Measurements from ENCODE around the gene NAAA. TPM values are rescaled to one million over a fixed set of nuclear protein-coding genes. Genes with fewer than 3 reads are reported as not detected.
"Not testable (repeated sequence)": the region's sequence is repeated elsewhere in the genome, so short reads cannot be mapped to it uniquely, and the experiment has no call there.

The NAAA gene
- total and polyA plus RNA-seq, 4 experiments from 2014 or later = 86.1 to 141 (median 104) TPM

DNA sequence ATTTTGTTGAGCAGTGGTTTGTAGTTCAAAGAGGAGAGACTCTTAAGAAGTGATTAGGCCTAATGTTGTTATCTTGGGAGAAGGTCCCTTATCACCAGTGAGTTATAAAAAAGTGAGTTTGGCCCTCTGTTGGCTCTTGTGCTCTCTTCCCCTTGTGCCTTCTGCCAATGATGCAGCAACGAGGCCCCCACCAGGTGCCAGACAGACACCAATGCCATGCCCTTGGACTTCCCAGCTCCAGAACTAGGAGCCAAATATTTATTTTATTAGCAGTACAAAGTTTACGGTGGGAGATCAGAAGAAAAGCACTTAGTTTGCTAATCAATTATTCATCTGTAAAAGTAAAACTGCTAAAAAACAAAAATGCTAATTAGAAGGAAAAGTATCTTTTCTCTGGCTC lies 22.7 kb upstream of the NAAA start:
- Mint-ChIP-seq H3K4me1 (no peaks in the 10 kb centered on the region), H3K9me3 (peaks cover 0 to 8% (median 3%) of the 10 kb centered on the region in 8 donors), H3K27me3 (no peaks in the 10 kb centered on the region), H3K36me3 (peaks cover 91% of the 10 kb centered on the region in 2 donors), H3K4me3 (no peak overlapping the region), H3K27ac (no peak overlapping the region)
- Histone ChIP-seq H3K36me3 (ENCODE audit: insufficient read depth, low read length) (peaks cover 70% of the 10 kb centered on the region), H3K4me1 (ENCODE audit: insufficient read depth, low read length) (no peaks in the 10 kb centered on the region), H3K4me3 (ENCODE audit: low read length in 2 of 2) (no peak overlapping the region), H3K9me3 (ENCODE audit: control insufficient read depth in 1 of 2, low read length in 2 of 2) (no peaks in the 10 kb centered on the region), H3K27me3 (ENCODE audit: insufficient read depth, low read length) (no peaks in the 10 kb centered on the region), H3K27ac (ENCODE audit: low read depth, low read length) (no peak overlapping the region)
- ChIA-PET POLR2A (ENCODE audit: partially characterized antibody) (no interaction called here), CTCF (ENCODE audit: partially characterized antibody) (no interaction called here)
- intact Hi-C loops (cut with micrococcal nuclease) = no loop called here
- no peak for DNase-seq

DNA sequence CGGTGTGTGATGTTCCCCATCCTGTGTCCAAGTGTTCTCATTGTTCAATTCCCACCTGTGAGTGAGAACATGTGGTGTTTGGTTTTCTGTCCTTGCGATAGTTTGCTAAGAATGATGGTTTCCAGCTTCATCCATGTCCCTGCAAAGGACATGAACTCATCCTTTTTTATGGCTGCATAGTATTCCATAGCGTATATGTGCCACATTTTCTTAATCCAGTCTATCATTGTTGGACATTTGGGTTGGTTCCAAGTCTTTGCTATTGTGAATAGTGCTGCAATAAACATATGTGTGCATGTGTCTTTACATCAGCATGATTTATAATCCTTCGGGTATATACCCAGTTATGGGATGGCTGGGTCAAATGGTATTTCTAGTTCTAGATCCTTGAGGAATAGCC lies 21.3 kb upstream of the NAAA start:
- DNase-seq; H3K4me3 ChIP-seq (ENCODE audit: low read length in 2 of 2); CTCF ChIA-PET (ENCODE audit: partially characterized antibody); H3K27ac ChIP-seq (ENCODE audit: low read depth, low read length); H3K4me1 Mint-ChIP-seq; H3K27ac Mint-ChIP-seq; H3K4me3 Mint-ChIP-seq; H3K27me3 Mint-ChIP-seq; H3K4me1 ChIP-seq (ENCODE audit: insufficient read depth, low read length); H3K27me3 ChIP-seq (ENCODE audit: insufficient read depth, low read length); H3K9me3 ChIP-seq (ENCODE audit: control insufficient read depth in 1 of 2, low read length in 2 of 2); H3K9me3 Mint-ChIP-seq; intact Hi-C loops (cut with micrococcal nuclease): not testable (repeated sequence)
- H3K36me3 Mint-ChIP-seq = peaks cover 89 to 91% of the 10 kb centered on the region in 2 donors
- POLR2A ChIA-PET (ENCODE audit: partially characterized antibody) = interaction anchor here (1.1 kb wide), 1 partner anchor 22 kb away, joined by 3 read pairs; no protein-coding TSS in a partner anchor
- peaks cover 70% of the 10 kb centered on the region for H3K36me3 ChIP-seq (ENCODE audit: insufficient read depth, low read length)

DNA sequence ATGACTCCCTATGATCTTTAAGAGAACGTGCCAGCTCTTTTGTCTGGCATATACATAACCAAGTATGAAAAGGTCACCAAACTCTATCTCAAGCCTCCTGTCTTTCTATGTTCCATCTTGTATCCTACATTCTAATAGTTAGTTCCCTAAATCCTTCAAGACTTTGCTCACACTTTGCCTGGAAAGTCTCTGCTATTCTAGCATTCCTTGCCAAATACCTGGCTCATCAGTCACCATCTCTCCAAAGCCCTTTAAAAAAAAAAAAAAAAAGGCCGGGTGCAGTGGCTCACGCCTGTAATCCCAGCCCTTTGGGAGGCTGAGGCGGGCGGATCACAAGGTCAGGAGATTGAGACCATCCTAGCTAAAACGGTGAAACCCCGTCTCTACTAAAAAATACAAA lies 17.7 kb upstream of the NAAA start:
- H3K9me3 ChIP-seq (ENCODE audit: control insufficient read depth in 1 of 2, low read length in 2 of 2); H3K27ac ChIP-seq (ENCODE audit: low read depth, low read length); DNase-seq; H3K4me1 ChIP-seq (ENCODE audit: insufficient read depth, low read length); intact Hi-C loops (cut with micrococcal nuclease); H3K4me1 Mint-ChIP-seq; H3K27ac Mint-ChIP-seq; H3K4me3 Mint-ChIP-seq; H3K9me3 Mint-ChIP-seq; H3K27me3 ChIP-seq (ENCODE audit: insufficient read depth, low read length); H3K27me3 Mint-ChIP-seq; POLR2A ChIA-PET (ENCODE audit: partially characterized antibody); H3K4me3 ChIP-seq (ENCODE audit: low read length in 2 of 2): not testable (repeated sequence)
- peaks cover 81 to 90% of the 10 kb centered on the region in 2 donors for H3K36me3 Mint-ChIP-seq
- H3K36me3 ChIP-seq (ENCODE audit: insufficient read depth, low read length) = peaks cover 54% of the 10 kb centered on the region
- CTCF ChIA-PET (ENCODE audit: partially characterized antibody) = interaction anchor here (0.6 kb wide), 1 partner anchor 1589 kb away, joined by 4 read pairs; no protein-coding TSS in a partner anchor

DNA sequence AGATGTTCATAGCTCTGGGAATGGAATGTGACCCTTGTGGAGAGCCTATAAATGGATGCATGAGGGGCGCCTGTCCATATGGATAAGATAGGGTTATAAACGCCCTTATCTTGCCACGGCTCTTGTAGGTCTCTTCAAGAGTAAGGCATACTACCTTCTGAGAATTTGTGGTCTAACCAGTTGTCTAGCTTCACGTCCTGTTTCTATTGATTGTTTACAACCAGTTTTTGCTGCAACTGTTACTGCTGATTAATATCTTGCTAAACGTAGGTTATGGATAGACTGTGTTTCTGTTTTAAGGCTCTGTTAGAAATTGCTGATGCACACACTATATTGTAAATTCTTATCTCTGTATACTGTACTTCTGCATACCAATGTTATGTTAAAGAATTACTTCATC lies 14.0 kb upstream of the NAAA start:
- H3K27me3 ChIP-seq (ENCODE audit: insufficient read depth, low read length); H3K9me3 Mint-ChIP-seq; intact Hi-C loops (cut with micrococcal nuclease); H3K27me3 Mint-ChIP-seq; H3K4me3 Mint-ChIP-seq; H3K4me1 Mint-ChIP-seq; H3K9me3 ChIP-seq (ENCODE audit: control insufficient read depth in 1 of 2, low read length in 2 of 2); POLR2A ChIA-PET (ENCODE audit: partially characterized antibody); DNase-seq; H3K4me3 ChIP-seq (ENCODE audit: low read length in 2 of 2); H3K4me1 ChIP-seq (ENCODE audit: insufficient read depth, low read length); H3K27ac ChIP-seq (ENCODE audit: low read depth, low read length): not testable (repeated sequence)
- H3K27ac Mint-ChIP-seq = peak overlapping the region in 2 of 7 donors; percentile 42 to 53
- CTCF ChIA-PET (ENCODE audit: partially characterized antibody) = interaction anchor here (1.2 to 1.6 kb wide), 2 partner anchors 39 to 59 kb away, joined by 3 read pairs; no protein-coding TSS in a partner anchor
- H3K36me3 ChIP-seq (ENCODE audit: insufficient read depth, low read length) = peaks cover 46% of the 10 kb centered on the region
- H3K36me3 Mint-ChIP-seq = peaks cover 70 to 87% of the 10 kb centered on the region in 2 donors

DNA sequence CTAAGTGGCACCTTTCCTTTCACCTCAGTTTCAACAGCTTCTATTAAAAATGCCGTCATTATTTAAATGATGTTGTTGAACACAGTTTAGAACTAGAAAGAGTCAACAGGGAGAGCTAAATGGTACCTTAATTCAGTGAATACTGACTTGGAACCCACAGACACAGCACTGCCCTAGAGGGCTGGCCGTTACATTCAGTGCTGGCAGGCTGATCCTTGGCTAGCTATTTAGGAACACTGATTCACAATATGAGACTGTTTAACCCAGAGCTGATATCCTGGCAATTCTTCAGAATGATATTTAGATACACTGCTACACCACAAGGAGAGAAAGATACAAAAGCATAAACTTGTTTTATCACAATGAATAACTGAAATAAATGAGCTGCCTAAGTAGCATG lies 12.7 kb upstream of the NAAA start:
- H3K9me3 Mint-ChIP-seq = no peaks in the 10 kb centered on the region
- H3K36me3 Mint-ChIP-seq = peaks cover 66 to 89% of the 10 kb centered on the region in 2 donors
- Histone ChIP-seq H3K36me3 (ENCODE audit: insufficient read depth, low read length) (peaks cover 40% of the 10 kb centered on the region), H3K4me1 (ENCODE audit: insufficient read depth, low read length) (no peaks in the 10 kb centered on the region), H3K27me3 (ENCODE audit: insufficient read depth, low read length) (no peaks in the 10 kb centered on the region), H3K9me3 (ENCODE audit: control insufficient read depth in 1 of 2, low read length in 2 of 2) (no peaks in the 10 kb centered on the region), H3K27ac (ENCODE audit: low read depth, low read length) (no peak overlapping the region), H3K4me3 (ENCODE audit: low read length in 2 of 2) (no peak overlapping the region)
- ChIA-PET POLR2A (ENCODE audit: partially characterized antibody) (interaction anchor here (1.3 to 1.6 kb wide), 2 partner anchors 13 to 14 kb away, joined by 3 to 6 read pairs; partner anchors contain the start of gene NAAA), CTCF (ENCODE audit: partially characterized antibody) (interaction anchor here (1.0 to 1.2 kb wide), 2 partner anchors 36 to 38 kb away, joined by 3 read pairs; no protein-coding TSS in a partner anchor)
- intact Hi-C loops (cut with micrococcal nuclease) = no loop called here
- peaks cover 0 to 4% (median 2%) of the 10 kb centered on the region in 4 donors for H3K4me1 Mint-ChIP-seq
- H3K4me3 Mint-ChIP-seq = no peak overlapping the region
- H3K27me3 Mint-ChIP-seq = no peaks in the 10 kb centered on the region
- DNase-seq = no peak
- H3K27ac Mint-ChIP-seq = peak overlapping the region in 2 of 7 donors; percentile 0 to 19

DNA sequence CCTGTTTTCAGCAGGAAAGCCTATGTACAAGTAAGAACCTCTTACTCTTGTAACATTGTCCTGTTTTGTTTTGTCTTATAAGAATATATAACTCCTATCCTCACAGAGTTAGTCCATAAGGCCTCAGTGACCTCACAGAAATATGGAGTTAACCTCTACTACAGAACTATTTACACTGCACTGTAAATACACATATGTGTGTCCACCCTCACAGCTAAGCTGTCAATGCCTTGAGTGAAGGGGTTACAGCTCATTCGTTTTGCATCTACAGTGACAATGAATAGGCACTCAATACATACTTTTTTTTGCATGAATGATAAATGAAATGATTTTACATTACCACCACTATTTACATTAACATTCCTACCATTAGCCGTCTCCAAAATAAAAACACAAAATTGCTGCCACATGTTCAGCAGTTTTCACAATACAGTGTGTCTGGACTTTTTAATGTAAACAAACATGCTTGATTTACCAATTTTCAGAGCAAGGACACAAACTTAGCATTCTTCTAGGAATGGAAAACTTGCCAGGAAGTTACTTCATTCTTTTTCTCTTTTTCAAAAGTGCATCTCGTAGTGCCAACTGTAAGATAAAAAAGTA lies 9.5 kb upstream of the NAAA start:
- H3K27ac ChIP-seq (ENCODE audit: low read depth, low read length) = no peak overlapping the region
- Mint-ChIP-seq H3K9me3 (no peaks in the 10 kb centered on the region), H3K4me1 (peaks cover 0 to 4% (median 2%) of the 10 kb centered on the region in 4 donors), H3K36me3 (peaks cover 41 to 63% of the 10 kb centered on the region in 2 donors), H3K4me3 (no peak overlapping the region), H3K27ac (no peak overlapping the region), H3K27me3 (no peaks in the 10 kb centered on the region)
- H3K4me3 ChIP-seq (ENCODE audit: low read length in 2 of 2) = no peak overlapping the region
- intact Hi-C loops (cut with micrococcal nuclease) = no loop called here
- H3K9me3 ChIP-seq (ENCODE audit: control insufficient read depth in 1 of 2, low read length in 2 of 2) = no peaks in the 10 kb centered on the region
- H3K36me3 ChIP-seq (ENCODE audit: insufficient read depth, low read length) = peaks cover 16% of the 10 kb centered on the region
- DNase-seq = no peak
- CTCF ChIA-PET (ENCODE audit: partially characterized antibody) = interaction anchor here (2.3 kb wide), 1 partner anchor 9 kb away, joined by 8 read pairs; the partner anchor contains the start of gene NAAA
- H3K27me3 ChIP-seq (ENCODE audit: insufficient read depth, low read length) = no peaks in the 10 kb centered on the region
- H3K4me1 ChIP-seq (ENCODE audit: insufficient read depth, low read length) = no peaks in the 10 kb centered on the region
- POLR2A ChIA-PET (ENCODE audit: partially characterized antibody) = no interaction called here

DNA sequence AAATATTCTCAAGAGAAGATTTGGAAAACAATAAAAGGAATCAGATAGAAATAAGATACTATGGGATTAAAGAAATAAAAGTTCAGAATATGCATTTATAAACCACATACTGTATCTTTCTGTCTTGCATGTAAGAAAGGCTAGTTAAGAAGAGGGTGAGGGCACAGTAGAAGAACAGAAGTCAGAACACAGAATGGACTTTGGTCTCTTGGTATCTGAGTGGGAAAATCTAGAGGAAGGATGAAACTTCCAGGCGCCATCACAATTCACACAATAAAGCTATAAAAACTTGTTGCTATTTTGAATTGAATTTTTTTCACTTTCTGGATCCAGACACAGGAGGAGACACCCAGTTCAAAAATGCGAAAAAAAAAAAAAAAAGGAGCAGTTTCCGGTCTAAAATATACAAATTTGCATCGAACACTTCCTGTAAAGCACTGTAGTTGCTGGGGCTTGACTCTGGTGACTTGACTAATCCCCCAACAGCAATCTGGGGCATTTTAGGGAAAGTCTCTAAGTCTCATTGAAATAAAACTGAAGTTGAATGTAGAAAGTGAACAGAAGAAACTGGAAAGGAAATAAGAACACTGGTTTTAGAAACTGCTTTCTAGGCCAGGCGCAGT lies 8.1 kb upstream of the NAAA start:
- ChIA-PET CTCF (ENCODE audit: partially characterized antibody) (no interaction called here), POLR2A (ENCODE audit: partially characterized antibody) (interaction anchor here (1.0 kb wide), 1 partner anchor 9 kb away, joined by 4 read pairs; no protein-coding TSS in a partner anchor)
- no peak for DNase-seq
- Mint-ChIP-seq H3K27me3 (no peaks in the 10 kb centered on the region), H3K36me3 (peaks cover 32 to 53% of the 10 kb centered on the region in 2 donors), H3K4me1 (peaks cover 0 to 4% (median 2%) of the 10 kb centered on the region in 4 donors), H3K9me3 (no peaks in the 10 kb centered on the region), H3K27ac (peak overlapping the region in 2 of 7 donors; percentile 18 to 29), H3K4me3 (no peak overlapping the region)
- Histone ChIP-seq H3K27me3 (ENCODE audit: insufficient read depth, low read length) (no peaks in the 10 kb centered on the region), H3K27ac (ENCODE audit: low read depth, low read length) (no peak overlapping the region), H3K4me1 (ENCODE audit: insufficient read depth, low read length) (no peaks in the 10 kb centered on the region), H3K9me3 (ENCODE audit: control insufficient read depth in 1 of 2, low read length in 2 of 2) (no peaks in the 10 kb centered on the region), H3K4me3 (ENCODE audit: low read length in 2 of 2) (no peak overlapping the region), H3K36me3 (ENCODE audit: insufficient read depth, low read length) (peaks cover 16% of the 10 kb centered on the region)
- intact Hi-C loops (cut with micrococcal nuclease) = loop anchor here (10.0 kb wide), 1 partner anchor 1126 kb away; the partner anchor contains the start of gene CCNI

Measured in CD4-positive, alpha-beta memory T cell (primary cell).